NT2/D1 (cell line): ENCODE measurements around the gene ABLIM1.

Source experiments
- SUZ12 ChIP-seq: IDR thresholded peaks from 2 replicates; pipeline ENCODE4 v1.6.1; 2011; ENCODE audit not compliant: insufficient read length, insufficient read depth; ENCODE audit errors: extremely low read depth
- YY1 ChIP-seq: IDR thresholded peaks from 2 replicates; pipeline ENCODE4 v1.6.1; 2011; ENCODE audit not compliant: insufficient read length, insufficient read depth
- ZNF274 ChIP-seq: IDR thresholded peaks from 2 replicates; pipeline ENCODE4 v1.6.1; 2011; ENCODE audit warnings: mild to moderate bottlenecking, low read depth, low read length

DNA sequence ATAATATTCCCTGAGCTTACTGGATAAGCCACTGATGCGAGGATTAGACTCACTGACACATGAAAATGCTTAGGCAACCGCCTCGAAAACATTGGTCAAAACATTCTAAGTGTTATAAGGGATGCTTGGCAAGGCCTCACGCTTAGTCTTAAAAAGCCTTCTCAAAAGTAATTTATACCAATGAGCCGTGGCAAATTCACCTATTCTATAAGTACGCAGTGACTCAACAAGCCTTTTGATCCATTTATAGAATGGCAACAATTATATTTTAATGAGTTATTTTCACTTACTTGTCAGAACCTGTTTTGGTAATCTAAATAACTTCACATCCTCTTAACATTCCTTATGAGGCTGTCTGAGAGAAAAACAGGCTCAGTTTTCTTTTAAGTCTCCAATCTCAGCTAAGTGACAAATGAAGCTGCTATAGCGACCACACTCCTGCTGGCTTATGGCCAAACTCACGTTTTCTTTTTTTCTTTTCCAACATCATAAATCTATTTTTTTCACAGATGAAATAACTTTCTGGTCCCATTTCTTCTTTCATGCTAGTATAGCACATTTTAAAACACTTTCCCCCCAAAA lies 132.6 kb downstream of the ABLIM1 start:
- TF ChIP-seq YY1 (no peak), ZNF274 (no peak), SUZ12 (no peak)
